NCI-H510A treated with DMSO at 0.1 percent for 48 hours (cell line): ENCODE data around the gene CSRP1.
"Not testable (repeated sequence)": the region's sequence is repeated elsewhere in the genome, so short reads cannot be mapped to it uniquely, and the experiment has no call there.

Source experiments
- DNase-seq: peaks from one replicate; lab custom pipeline; 2025; lab: John Stamatoyannopoulos, UW

Gene CSRP1

GRCh38 chr1:201506557-201507359 is at the start of gene CSRP1:
TSS of gene CSRP1 (minus strand) at chr1:201507123. CDS start at chr1:201496303, 10,820 bp downstream.
- DNase-seq = peak; percentile 84

GRCh38 chr1:201555593-201555945 is 48.6 kb upstream of the CSRP1 start:
- DNase-seq = no peak

GRCh38 chr1:201554789-201555592 is 48.1 kb upstream of the CSRP1 start:
- DNase-seq = peak; percentile 17

- no peak for DNase-seq
Measured at GRCh38 chr1:201554190-201554600, 47.3 kb upstream of the CSRP1 start.

- no peak for DNase-seq
Measured at GRCh38 chr1:201553496-201554189, 46.7 kb upstream of the CSRP1 start.

GRCh38 chr1:201552941-201553351 is 46.0 kb upstream of the CSRP1 start:
- DNase-seq = no peak

GRCh38 chr1:201551877-201552731 is 45.2 kb upstream of the CSRP1 start:
- DNase-seq = no peak

- no peak for DNase-seq
Measured at GRCh38 chr1:201551096-201551495, 44.2 kb upstream of the CSRP1 start.

- DNase-seq = not testable (repeated sequence)
Measured at GRCh38 chr1:201549522-201549921, 42.6 kb upstream of the CSRP1 start.

GRCh38 chr1:201545851-201546492 is 39.0 kb upstream of the CSRP1 start:
- peak; percentile 45 for DNase-seq

GRCh38 chr1:201544710-201545109 is 37.8 kb upstream of the CSRP1 start:
- no peak for DNase-seq

- no peak for DNase-seq
Measured at GRCh38 chr1:201543871-201544642, 37.1 kb upstream of the CSRP1 start.

GRCh38 chr1:201542309-201543035 is 35.5 kb upstream of the CSRP1 start:
- DNase-seq = no peak

GRCh38 chr1:201540846-201541735 is 34.2 kb upstream of the CSRP1 start:
- no peak for DNase-seq

- peak; percentile 83 for DNase-seq
Measured at GRCh38 chr1:201539561-201540431, 32.9 kb upstream of the CSRP1 start.

- peak; percentile 75 for DNase-seq
Measured at GRCh38 chr1:201538612-201539551, 32.0 kb upstream of the CSRP1 start, which contains the start of gene NAV1. TSS of gene NAV1 (plus strand) at chr1:201539127. CDS start at chr1:201622885, 83,758 bp downstream.
